ENCODE data around the gene TAX1BP3.

GRCh38 chr17:3630781-3631180, 37.6 kb downstream of the TAX1BP3 start:
- TF ChIP-seq CTCF (conservative IDR thresholded peaks at IDR 0.05) (no peak), EZH2 (IDR thresholded peaks at IDR 0.05; ENCODE audit: low read depth) (no peak)

All from PC-9 (cell line).